Kidney (tissue), 14 donors: ENCODE data around the gene FATE1. TPM values are rescaled to one million over a fixed set of nuclear protein-coding genes. Genes with fewer than 3 reads are reported as not detected.

Experiments used
- DNase-seq, 5 donors: peaks; one replicate each; pipeline ENCODE4 v3.0.0-alpha.2; 2013 to 2020
- FAIRE-seq: peaks from 2 replicates; lab custom pipeline; 2012; peaks lifted over from hg19 to GRCh38; lab: Jason Lieb, UNC
- H3K27ac ChIP-seq, 2 donors: one replicate each; pipeline ENCODE4 v1.7.0; 2013; ENCODE audit warnings: low read depth in 2 of 2, low read length in 2 of 2, inconsistent platforms in 1 of 2
- H3K27me3 ChIP-seq: one replicate; pipeline ENCODE4 v1.7.1; 2013; ENCODE audit warnings: low read length, inconsistent platforms; ENCODE audit not compliant: control insufficient read depth, insufficient read depth
- H3K36me3 ChIP-seq, 3 donors: one replicate each; pipeline versions ENCODE4 v1.7.0 to v1.7.1; 2013; ENCODE audit warnings: low read length in 3 of 3, control low read depth in 1 of 3, inconsistent platforms in 1 of 3; ENCODE audit not compliant: insufficient read depth in 3 of 3, control insufficient read depth in 2 of 3
- H3K4me1 ChIP-seq, 3 donors: one replicate each; pipeline versions ENCODE4 v1.7.0 to v1.7.1; 2013; ENCODE audit warnings: low read length in 3 of 3, inconsistent platforms in 1 of 3, low read depth in 1 of 3; ENCODE audit not compliant: control insufficient read depth in 2 of 3, insufficient read depth in 2 of 3
- H3K4me3 ChIP-seq, 3 donors: one replicate each; pipeline versions ENCODE4 v1.7.0 to v1.8.1; 2013; ENCODE audit warnings: low read length in 3 of 3, control low read depth in 1 of 3, inconsistent platforms in 1 of 3
- H3K9ac ChIP-seq, 3 donors: one replicate each; pipeline versions ENCODE4 v1.7.0 to v1.7.1; 2013; ENCODE audit warnings: low read length in 3 of 3, control low read depth in 1 of 3, inconsistent platforms in 1 of 3
- H3K9me3 ChIP-seq, 3 donors: one replicate each; pipeline versions ENCODE4 v1.7.0 to v1.7.1; 2013; ENCODE audit warnings: low read length in 3 of 3, control low read depth in 1 of 3, inconsistent platforms in 1 of 3; ENCODE audit not compliant: control insufficient read depth in 2 of 3, insufficient read depth in 1 of 3
- intact Hi-C: fragments of 100-400 bp; cut with DNase I; formaldehyde crosslinking; loops from one replicate; pipeline ENCODE4 v1.11.1; 2022
- polyA plus RNA-seq: library from polyadenylated mRNA; stranded (reverse); fragments of 350-450 nt; fragmentation: Illumina TruSeq; extraction: RNeasy Lipid Tissue Mini Kit (QIAGEN cat#74804); gene quantifications from one replicate; pipeline ENCODE4 v1.2.3, GENCODE V29; 2014; ENCODE audit warnings: low read depth, low replicate concordance; ENCODE audit not compliant: insufficient read depth
- total RNA-seq: library from RNA; stranded (reverse); fragmentation: NEBNext Ultra II Directional; extraction: Animal tissue kit (Norgen Biotek cat#: 25700); gene quantifications from one replicate; pipeline ENCODE4 v1.2.1, GENCODE V29; 2021
- TF ChIP-seq, protein P1 (sequence below): IDR thresholded peaks from 3 replicates; pipeline ENCODE4 v1.5.1; 2012; ENCODE audit warnings: mild to moderate bottlenecking, moderate library complexity, borderline replicate concordance; ENCODE audit not compliant: insufficient read depth; ENCODE audit errors: extremely low read depth
- donor health status: control.
- donor health status: control.
- donor health status: control.
- donor health status: control.
- donor health status: control.
- donor health status: DM: yes; HTN: yes; CAD: no.
- donor health status: Normal renal cell carcinoma (clear cell type).

Gene FATE1
- total and polyA plus RNA-seq, 2 donors from 2014 or later = 0.52 TPM; not detected in 1

DNA sequence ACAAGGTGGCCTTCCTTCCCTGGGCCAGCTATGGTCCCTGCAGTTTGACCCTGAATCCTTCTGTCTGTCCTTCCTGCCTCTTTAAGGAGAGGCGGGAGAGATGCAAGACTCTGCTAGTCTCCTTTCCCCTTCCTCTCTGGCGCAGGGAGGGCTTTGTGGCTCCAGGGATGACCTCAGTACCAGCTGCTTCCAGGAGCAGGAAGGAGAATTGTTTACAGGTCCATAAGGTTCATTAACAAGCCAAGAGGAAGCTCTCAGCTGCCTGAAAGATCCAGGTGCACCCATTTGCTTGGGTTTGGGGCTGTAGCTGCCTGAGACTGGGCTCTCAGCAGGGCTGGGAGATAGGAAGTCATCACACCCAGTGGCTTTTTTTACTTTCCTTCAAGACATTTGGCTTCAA is 4.0 kb upstream of the FATE1 start:
- Histone ChIP-seq H3K9me3 (no peaks in the 10 kb centered on the region), H3K4me3 (no peak overlapping the region), H3K27ac (no peak overlapping the region), H3K4me1 (no peaks in the 10 kb centered on the region), H3K27me3 (no peaks in the 10 kb centered on the region), H3K9ac (no peak overlapping the region), H3K36me3 (no peaks in the 10 kb centered on the region)
- FAIRE-seq (no peak), DNase-seq (peak in 1 of 5 donors; percentile 33)
- TF ChIP-seq, protein P1, sequence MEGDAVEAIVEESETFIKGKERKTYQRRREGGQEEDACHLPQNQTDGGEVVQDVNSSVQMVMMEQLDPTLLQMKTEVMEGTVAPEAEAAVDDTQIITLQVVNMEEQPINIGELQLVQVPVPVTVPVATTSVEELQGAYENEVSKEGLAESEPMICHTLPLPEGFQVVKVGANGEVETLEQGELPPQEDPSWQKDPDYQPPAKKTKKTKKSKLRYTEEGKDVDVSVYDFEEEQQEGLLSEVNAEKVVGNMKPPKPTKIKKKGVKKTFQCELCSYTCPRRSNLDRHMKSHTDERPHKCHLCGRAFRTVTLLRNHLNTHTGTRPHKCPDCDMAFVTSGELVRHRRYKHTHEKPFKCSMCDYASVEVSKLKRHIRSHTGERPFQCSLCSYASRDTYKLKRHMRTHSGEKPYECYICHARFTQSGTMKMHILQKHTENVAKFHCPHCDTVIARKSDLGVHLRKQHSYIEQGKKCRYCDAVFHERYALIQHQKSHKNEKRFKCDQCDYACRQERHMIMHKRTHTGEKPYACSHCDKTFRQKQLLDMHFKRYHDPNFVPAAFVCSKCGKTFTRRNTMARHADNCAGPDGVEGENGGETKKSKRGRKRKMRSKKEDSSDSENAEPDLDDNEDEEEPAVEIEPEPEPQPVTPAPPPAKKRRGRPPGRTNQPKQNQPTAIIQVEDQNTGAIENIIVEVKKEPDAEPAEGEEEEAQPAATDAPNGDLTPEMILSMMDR = no peak
- intact Hi-C loops = no loop called here

DNA sequence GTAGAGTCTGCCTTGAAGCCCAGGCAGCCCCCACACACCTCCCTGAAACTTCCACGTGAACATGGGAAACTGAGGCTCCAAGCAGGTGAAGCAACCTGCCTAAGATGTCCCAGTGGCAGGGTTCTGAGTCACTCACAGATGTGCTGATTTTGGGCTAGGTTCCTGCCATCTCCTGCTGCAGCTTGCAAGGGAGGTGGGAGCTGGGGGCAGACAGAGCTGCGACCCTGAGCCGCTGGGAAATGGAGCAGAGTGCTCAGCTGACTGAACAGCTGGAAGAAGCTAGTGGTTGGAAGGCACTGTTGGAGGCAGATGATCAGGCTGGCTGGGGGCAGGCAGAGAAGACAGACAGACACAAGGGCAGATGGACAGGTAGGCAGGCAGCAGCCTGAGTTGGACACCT is 3.6 kb upstream of the FATE1 start:
- Histone ChIP-seq H3K9ac (no peak overlapping the region), H3K9me3 (no peaks in the 10 kb centered on the region), H3K27ac (no peak overlapping the region), H3K27me3 (no peaks in the 10 kb centered on the region), H3K36me3 (no peaks in the 10 kb centered on the region), H3K4me1 (no peaks in the 10 kb centered on the region), H3K4me3 (no peak overlapping the region)
- TF ChIP-seq, protein P1 = no peak
- no peak for FAIRE-seq
- intact Hi-C loops = no loop called here
- no peak for DNase-seq

DNA sequence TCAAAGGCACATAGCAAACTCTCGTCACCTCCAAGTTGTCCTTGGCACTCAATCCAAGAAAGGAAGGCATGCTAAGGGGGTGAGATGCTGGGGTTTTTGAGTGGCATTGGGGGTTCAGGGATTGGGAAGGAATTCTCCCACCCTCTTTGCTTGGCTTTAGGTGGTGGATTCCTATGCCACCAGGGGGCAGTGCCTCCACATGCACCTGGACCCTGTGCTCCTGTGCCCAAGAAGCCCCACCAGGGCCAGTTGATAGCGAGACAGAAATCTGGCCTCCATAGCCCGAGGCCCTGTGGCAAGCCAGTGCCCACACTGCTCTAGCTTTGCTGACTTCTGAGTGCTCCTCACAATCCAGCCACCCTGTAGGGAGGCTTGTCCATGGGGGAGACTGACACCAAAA is 2.0 kb upstream of the FATE1 start:
- intact Hi-C loops = no loop called here
- Histone ChIP-seq H3K4me1 (no peaks in the 10 kb centered on the region), H3K27ac (no peak overlapping the region), H3K27me3 (no peaks in the 10 kb centered on the region), H3K9me3 (no peaks in the 10 kb centered on the region), H3K9ac (no peak overlapping the region), H3K36me3 (no peaks in the 10 kb centered on the region), H3K4me3 (no peak overlapping the region)
- DNase-seq (no peak), FAIRE-seq (no peak)
- TF ChIP-seq, protein P1 = no peak

DNA sequence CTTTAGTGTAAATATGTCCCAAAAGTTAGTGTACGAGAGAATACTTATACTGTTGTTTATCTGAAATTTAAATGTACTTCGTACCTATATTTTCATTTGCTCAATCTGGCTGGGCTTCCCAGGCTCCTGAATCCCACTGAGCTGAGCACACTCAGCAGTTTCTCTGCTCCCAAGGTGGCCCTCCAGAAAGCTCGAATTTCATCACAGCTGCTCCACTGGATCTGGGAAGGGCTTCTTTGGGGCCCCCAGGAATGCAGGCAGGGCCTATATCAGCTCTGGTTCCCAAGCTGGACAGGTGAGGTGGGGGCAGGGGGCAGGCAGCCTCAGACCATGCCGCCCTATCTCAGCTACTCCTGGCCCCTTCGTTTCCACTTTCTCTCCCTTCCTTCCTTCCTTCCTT is 1.5 kb upstream of the FATE1 start:
- intact Hi-C loops = no loop called here
- FAIRE-seq (no peak), DNase-seq (no peak)
- TF ChIP-seq, protein P1 = no peak
- Histone ChIP-seq H3K27ac (no peak overlapping the region), H3K36me3 (no peaks in the 10 kb centered on the region), H3K4me1 (no peaks in the 10 kb centered on the region), H3K4me3 (no peak overlapping the region), H3K27me3 (no peaks in the 10 kb centered on the region), H3K9ac (no peak overlapping the region), H3K9me3 (no peaks in the 10 kb centered on the region)
